HG02943 (cell line): ENCODE results near the gene ANAPC2.
A peak's percentile ranks its signal among the peaks of the same experiment; 100 is the strongest.

ENCODE experiments used
- ATAC-seq: cut with Tn5 transposase; IDR thresholded peaks from one replicate; pipeline ENCODE4 v1.9.1; 2021; ENCODE audit warnings: mild to moderate bottlenecking, low read depth, moderate library complexity; ENCODE audit not compliant: unreplicated experiment

The ANAPC2 gene

DNA sequence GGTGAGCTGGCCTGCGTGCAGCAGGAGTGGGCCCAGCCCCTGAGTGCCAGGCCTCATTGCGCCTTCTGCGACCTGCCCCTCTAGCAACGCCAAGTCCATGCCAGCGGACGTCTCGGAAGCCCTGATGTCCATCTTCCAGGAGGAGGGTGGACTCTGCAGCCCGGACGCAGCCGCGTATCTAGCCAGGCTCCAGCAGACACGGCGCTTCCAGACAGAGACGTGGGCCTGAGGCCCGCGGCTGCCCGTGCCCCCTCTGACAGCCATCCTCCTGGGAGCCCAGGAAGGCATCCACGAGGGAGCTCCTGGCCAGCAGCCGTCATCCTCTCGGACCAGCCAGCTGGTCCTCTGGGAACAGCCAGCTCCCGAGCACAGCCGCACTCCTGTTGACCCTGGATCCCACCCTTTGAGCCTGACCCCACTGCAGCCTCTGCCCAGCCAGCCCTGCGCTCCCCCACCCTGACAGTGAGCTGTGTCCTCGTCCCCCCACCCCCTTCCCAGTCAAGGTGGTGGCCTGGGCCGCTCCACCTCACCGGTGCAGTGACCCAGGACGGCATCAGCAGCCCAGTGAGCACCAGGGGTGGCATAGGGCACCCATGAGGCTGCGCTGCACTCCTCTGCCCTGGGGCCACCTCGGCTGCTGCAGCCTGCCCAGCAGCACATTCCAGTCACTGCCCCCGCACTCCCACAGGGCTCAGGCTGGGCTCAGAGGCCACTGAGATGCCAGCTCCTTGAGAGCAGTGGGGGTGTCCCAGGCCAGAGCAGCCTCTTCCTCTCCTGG lies 28.0 kb upstream of the ANAPC2 start:
- ATAC-seq, result no peak

DNA sequence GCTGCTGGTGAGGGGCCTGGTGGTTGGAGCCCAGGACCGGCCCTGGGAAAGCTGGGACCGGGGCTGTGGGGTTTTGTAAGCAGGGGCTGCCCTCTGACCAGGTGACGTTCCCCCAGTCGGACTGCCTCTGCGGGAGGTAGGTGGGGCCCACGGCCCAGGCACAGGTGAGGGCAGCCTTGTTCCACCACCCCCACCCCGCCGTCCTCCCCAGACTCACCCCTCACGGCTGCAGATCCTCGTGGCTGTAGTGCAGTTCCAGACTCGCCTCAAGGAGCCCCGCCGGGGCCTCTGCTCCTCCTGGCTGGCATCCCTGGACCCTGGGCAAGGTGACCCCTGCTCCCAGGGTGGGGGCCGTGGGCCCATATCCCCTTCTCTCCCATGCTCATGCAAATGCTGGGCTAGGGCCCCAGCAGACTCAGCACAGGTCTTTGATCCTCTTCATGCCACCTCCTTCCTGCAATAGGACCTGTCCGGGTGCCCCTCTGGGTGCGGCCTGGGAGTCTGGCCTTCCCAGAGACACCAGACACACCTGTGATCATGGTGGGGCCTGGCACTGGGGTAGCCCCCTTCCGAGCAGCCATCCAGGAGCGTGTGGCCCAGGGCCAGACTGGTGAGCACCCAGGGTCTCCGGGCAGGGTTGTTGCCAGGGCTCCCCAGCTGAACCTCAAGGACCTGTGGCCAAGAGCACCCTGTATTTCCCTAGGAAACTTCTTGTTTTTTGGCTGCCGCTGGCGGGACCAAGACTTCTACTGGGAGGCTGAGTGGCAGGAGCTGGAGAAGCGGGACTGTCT lies 27.0 kb upstream of the ANAPC2 start:
- no peak for ATAC-seq

DNA sequence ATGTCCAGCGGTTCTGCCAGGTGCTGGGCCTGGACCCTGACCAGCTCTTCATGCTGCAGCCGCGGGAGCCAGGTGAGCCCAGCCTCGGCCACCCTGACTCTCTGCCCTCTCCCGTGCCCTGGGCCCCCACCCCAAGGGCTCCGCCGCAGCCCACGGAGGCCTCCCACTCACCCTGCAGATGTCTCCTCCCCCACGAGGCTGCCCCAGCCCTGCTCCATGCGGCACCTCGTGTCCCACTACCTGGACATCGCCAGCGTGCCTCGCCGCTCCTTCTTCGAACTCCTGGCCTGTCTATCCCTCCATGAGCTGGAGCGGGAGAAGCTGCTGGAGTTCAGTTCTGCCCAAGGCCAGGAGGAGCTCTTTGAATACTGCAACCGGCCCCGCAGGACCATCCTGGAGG lies 26.3 kb upstream of the ANAPC2 start:
- no peak for ATAC-seq

DNA sequence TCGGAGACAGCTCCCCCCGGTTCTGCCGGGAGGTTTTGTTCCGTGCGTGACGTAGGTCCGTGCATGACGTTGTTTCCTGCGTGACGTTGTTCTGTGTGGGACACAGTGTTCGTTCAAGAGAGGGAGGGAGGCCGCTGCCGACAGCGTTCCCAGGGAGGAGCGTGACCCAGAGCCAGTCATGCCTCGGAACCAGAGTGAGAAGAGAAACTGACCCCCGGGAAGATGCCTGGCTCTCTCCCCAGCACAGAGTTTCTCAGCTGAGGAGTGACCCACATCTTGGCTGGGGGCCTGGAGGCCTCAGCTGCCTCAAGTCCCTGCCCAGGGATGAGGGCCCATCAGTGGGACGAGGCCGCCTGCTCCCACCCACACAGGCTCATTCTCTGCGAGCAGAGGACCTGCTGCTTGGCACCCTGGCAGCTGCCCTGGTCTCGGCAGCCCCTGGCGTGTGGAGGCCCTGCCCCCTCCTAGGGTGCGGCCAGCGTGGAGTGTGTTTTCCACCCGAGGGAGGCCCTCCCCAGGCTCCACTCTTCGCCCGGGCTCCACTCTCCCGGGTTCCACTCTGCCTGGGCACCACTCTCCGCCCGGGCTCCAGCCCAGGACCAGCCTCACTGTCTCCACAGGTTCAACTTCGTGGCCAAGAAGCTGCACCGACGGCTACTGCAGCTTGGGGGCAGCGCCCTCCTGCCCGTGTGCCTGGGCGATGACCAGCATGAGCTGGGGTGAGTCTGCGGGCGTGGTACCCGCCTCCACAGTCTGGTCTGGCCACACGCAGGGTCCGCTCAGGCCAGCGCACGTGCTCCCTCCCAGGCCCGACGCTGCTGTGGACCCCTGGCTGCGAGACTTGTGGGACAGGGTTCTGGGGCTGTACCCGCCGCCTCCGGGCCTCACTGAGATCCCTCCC lies 25.1 kb upstream of the ANAPC2 start:
- no peak for ATAC-seq

DNA sequence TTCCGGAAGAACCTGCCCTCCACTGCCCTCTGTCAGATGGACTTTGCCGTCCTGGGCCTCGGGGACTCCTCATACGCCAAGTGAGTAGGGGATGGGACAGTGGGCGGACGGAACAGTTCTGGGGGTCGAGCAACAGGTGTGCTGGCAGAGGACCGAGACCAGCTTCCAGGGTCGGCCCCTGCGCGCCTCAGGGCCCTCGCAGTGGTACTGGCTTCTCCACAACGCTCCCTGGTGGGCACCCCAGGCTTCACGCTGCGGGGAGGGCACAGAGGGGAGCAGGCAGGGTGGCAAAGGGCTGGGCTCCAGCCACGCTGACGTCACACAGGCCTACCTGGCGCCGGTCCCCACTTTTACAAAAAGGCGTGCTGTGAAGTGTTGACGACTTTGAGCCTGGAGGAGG lies 24.2 kb upstream of the ANAPC2 start:
- ATAC-seq, result no peak

DNA sequence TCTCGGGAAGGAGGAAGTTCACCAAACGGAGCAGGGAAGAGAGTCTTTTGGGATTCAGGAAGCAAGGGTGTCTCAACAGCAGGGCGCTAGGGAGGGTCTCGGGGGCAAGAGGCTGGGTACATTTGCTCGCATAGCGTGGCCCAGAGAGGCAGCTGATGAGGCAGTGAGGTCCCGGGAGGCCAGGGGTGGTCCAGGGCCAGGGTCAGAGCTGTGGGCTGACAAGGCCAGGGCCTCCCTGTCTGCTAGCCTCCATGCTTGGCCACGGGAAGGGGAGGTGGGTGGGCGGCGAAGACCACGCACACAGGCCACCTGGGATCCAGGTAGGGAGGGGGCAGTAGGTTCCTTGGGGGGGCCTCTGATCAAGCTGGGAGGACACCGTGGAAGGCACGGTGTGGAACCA lies 23.2 kb upstream of the ANAPC2 start:
- no peak for ATAC-seq

DNA sequence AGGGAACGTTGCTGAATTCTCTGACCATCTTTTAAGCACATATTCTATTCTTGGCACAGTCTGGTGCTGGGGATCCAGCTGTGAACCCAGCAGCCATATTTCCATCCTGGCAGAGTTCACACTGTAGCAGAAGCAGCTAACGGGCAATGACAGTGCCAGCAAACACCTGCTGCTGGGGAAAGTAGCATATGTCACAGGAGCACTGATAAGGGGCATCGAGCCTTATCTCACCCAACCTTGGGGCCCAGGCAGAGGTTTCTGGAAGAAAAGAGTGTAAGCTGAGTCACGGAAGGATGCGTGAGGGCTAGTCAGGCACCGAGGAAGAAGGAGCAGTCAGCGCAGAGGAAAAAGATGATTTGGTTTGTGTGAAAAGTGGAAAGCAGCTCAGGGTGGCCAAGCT lies 18.2 kb upstream of the ANAPC2 start:
- ATAC-seq, result no peak

DNA sequence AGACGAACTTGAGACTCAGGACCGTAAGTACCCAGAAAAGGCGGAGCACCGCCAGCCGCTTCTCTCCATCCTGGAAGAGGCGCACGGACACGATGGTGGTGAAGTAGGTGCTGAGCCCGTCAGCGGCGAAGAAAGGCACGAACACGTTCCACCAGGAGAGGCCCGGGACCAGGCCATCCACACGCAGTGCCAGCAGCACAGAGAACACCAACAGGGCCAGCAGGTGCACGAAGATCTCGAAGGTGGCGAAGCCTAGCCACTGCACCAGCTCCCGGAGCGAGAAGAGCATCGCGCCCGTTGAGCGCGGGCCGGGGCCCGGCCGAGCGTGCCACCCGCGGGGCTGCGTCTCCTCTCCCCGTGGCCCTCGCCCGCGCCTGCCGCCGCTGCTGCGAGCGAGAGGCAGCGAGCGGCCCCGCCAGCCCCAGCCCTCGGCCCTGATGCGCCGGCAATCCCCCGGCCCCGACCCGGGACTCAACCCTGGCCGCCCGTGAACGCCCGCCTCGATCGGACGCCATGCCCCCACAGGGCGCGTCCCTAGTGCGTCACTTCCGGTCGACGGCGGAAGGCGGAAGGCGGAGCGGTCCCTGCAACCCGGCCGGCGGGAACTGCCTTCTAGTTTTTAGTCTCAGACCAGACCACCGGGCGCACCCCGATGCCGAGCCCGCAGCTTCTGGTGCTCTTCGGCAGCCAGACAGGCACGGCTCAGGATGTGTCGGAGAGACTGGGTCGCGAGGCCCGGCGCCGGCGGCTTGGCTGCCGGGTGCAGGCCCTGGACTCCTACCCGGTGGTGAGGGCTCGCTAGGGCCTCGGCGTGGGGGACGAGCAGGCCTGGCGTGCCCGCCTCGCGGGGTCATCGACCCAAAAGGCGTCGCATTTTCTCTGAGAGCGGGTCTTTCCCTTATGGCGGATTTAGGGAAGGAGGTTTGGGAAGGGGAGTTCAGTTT lies 17.0 kb upstream of the ANAPC2 start, which contains the start of the genes NDOR1 and TMEM203:
Gene NDOR1, plus strand, starts transcription at position 575 of the 944 bp plus-strand sequence. Its CDS starts 78 bp downstream, at position 653.
Gene TMEM203, minus strand, starts transcription at position 523 of the 944 bp plus-strand sequence. Its CDS starts 234 bp downstream, at position 289.
- no peak for ATAC-seq

DNA sequence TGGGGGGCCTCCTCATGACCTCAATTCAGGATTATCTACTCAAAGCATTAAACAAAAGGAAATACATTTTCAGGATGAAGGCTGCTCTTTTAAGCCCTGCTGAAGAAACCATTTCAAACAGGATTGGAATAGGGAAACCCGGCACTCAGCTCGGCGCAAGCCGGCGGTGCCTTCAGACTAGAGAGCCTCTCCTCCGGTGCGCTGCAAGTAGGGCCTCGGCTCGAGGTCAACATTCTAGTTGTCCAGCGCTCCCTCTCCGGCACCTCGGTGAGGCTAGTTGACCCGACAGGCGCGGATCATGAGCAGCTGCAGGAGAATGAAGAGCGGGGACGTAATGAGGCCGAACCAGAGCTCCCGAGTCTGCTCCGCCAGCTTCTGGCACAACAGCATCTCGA lies 16.4 kb upstream of the ANAPC2 start:
- ATAC-seq, result no peak

DNA sequence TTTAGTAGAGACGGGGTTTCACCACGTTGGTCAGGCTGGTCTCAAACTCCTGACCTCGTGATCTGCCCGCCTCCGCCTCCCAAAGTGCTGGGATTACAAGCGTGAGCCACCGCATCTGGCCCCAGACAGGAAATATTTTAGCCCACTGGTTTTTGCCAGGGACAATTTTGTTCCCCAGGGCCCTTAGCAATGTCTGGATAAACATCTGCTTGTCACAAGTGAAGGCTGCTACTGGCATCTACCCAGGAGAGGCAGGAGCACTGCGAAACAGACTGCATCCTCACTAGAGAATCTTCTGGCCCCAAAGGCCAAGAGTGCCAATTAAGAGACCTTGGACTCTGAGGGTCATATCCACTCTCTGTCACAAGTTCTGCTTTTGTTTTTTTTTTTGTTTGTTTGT lies 14.6 kb upstream of the ANAPC2 start:
- no peak for ATAC-seq

DNA sequence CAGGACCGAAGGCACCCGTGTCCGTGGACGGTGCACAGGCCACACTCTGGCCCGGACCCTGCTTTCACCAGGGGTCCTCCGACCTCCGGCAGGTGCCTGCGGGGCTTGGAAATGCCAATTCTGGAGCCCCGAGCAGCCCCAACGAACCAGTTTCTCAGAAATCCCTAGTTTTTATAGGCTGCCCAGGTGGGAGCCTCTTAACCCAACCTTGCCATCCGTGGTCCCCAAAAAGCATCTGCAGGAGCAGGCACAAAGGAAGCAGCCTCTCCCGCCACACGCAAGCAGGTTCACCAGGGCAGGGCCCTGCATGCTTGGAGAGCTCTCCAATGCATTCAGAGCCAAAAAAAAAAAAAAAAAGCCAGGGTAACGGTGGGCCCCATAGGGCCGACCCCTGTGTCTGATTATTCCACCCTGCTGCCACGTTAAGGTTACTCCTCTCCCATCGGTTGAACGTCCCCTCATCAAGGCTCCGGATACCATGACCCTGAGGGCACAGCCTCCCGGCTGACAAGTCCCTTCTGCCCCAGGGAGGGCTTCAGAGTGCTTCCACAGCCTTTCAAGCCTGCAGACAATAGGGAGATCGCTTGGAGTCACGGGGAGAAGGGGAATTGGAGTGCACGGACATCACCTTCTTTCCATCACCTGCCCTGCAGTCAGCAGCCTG lies 13.0 kb upstream of the ANAPC2 start:
- no peak for ATAC-seq

DNA sequence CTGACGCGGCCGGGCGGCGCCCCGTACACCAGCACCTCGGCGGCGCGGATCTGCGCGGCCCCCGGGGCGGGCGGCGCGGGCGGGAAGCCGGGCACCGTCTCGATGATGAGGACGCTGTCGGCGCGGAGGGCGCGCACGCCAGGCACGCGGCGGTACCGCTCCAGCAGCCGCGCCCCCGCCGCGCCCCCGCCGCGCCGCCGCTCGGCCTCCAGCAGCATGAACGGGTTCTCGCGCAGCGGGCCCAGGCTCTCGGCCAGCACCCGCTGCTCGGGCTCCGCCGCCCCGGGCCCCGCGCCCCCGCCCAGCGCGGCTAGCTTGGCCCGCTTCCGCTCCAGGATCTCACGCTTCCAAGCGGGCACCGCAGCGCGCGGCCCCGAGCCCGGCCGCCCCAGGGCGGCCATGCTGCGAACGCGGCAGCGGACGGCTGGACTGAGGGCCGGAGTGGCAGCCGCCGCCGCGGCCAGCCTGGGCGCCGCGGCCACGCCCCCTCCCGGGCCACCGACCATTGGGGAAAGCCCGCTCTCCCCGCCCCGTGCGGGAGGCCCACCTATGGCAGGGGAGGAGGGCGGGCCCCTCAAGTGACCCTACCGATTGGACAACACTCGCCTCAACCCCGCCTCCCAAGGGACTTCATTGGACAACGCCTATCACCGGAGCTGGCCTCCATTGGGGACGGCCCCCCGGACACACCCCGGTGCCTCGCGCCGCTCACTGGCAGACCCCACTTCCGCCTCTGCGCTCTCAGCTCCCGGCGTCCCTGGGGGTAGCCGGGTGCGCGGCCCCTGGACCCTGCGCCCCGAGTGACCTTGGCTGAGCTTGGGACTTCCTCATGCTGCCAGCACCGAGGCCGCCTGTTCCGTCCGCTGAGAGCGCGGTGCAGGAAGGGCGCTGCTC lies 12.2 kb upstream of the ANAPC2 start, which contains the start of gene TPRN:
Gene TPRN, minus strand, starts transcription at position 431 of the 894 bp plus-strand sequence. Its CDS starts 30 bp downstream, at position 401.
- peak; percentile 89 for ATAC-seq

DNA sequence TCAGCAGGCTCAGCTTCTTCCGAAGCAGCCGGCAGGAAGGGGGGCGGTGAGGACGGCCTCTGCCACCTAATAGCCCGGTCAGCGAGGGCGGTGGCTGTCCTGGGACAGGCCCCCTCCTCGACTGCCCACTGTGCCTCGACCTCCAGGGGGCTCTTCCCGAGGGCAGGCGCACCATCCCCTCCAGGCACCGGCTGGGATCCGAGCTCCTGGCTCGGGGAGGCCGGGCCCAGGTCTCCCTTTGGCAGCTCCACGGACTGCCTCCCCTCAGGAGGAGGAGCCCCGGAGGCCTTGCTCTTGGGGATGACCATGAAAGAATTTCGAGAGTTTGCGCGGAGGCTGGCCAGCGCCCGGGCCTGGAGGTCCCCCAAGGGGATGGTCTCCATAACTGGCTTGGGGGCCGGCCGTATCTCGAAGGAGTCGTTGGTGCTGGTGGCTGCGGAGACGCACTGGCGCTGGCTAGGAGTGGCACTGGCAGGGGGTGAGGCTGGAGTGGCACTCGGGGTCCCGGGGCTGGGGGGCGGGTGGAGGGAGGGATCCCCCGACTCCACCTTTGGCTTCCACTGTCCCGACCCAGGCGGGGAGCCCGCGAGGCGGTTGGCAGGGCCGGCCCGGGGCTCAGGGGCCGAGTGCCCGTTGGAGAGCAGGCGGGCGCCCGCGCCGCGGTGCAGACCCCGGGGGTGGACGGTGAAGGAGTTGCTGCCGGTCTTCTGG lies 11.2 kb upstream of the ANAPC2 start:
- ATAC-seq, result no peak

DNA sequence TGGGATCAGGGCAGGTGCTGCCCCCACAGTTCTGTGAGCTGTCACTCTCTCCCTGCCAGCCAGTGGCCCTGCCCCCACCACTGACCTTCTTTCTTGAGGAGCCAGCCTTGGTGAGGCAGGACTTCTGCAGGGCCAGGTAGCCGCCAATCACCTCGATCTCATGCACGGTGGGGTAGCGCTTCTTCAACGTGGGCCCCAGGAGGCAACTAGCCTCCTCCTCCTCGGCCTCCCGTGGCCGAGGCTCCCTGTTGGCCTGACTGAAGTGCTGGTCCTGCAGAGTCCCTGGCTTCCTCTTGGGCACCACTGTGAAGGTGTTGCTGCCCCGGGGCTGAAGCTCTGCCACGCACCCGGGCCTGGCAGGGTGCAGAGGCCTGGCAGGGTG lies 10.5 kb upstream of the ANAPC2 start:
- no peak for ATAC-seq

DNA sequence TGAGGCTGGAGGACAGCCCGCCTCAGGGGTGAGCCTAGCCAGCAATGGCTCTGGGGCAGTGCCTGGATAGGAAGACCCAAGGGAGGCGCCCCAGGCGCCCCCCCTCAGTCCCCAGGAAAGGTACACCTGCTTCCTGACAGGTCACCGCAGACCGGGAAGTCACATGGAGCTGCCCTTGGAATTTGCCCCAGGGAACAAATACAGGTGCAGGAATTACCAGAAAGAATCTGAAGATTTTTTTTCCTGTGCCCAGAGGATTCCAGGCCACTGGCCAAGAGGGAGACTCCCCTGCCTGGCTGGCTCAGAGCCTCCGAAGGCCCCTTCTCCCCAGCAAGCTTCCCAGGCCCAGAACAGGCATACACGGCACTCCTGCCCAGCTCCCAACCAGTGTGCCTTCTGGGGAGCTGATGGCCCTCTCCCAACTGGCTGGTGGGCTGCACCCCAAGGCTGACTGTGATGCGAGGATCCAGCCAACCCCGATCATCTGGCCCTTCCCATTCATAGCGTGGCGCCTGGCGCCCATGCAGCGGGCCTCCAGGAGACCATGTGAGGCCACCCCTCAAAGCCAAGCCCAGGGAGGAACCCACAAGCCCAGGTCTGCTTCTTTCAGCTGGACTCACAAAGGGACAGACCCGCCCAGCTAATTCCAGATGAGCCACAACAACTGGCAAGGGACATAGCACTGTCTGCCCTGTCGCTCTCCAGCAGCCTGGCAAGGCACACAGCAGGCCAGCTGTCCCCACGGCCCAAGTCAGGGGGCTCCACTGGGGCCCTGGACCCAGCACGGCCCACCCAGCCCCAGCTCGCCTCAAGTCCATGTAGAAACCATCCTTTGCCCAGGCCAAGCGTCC lies 9.9 kb upstream of the ANAPC2 start:
- ATAC-seq, result no peak

DNA sequence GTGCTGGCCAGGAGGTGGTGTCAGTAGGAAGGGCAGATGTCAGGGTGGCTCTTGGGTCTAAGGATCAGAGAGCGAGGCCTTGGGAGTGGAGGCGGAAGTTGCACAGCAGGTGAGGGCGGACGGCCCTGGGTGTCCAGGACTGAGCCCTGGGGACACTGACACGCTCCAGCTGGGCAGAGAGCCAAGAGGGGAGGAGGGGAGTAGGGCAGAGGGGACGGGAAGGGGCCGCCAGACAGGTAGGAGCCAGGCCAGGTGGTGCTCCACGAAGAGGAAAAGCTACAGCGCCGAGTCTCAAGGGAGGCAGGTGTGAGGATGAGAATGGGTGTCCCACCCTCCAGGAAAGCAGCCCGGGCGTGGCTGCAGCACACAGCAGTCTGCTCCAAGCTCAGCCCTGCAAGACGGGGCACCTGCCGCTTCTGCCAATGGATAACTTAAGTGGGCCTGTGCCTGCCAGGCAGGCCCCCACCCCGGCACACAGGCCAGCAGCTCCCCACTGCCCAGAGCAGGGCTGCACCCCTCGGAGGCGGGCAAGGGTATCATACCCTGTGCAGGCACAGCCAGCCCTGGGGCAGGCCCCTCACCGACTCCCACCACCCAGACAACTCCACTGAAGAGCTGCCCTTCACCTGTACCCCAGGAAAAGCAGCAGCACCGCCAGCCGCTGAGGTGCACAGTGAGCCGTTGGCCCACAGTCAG lies 7.3 kb upstream of the ANAPC2 start:
- no peak for ATAC-seq
